ENCODE data around the gene MAN1C1. TPM values are rescaled to one million over a fixed set of nuclear protein-coding genes. Genes with fewer than 3 reads are reported as not detected.

Gene MAN1C1
- total RNA-seq, 6 experiments from 2014 or later, result 10.7 to 38.8 (median 21.0) TPM

DNA sequence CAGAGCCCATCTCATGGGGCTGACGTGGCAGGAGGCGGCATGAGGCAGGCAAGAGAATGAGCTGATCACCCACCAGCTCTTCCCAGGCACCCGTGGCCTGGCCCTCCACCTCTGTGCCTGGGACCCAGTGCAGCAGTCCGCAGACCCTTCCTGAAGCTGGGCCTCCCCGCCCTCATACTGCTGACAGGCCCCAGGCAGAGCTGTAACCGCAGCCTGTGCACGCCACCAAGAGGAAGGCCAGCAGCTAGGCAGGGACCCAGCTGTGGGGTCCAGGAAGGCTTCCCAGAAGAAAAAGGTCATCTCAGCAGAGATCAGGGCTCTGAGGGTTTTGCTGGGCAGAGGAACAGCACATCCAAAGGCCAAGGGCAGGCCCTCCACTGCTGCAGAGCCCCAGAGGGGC lies 193.3 kb downstream of the MAN1C1 start:
- Histone ChIP-seq H3K9me3 (no peaks in the 10 kb centered on the region), H3K27me3 (no peaks in the 10 kb centered on the region), H3K4me3 (no peak overlapping the region), H3K4me1 (no peaks in the 10 kb centered on the region), H3K36me3 (peaks cover 0 to 7% (median 0%) of the 10 kb centered on the region in 4 donors), H3K27ac (no peak overlapping the region)
- whole genome bisulfite sequencing (ENCODE audit: insufficient coverage, low coverage, low lambda C conversion rate, missing lambda C conversion rate), result 100% methylated on average over 3 of the region's 7 CpGs
- intact Hi-C loops (cut with DNase I), result loop anchor here in 1 of 2 donors (10.0 kb wide), 1 partner anchor 275 kb away; no protein-coding TSS in a partner anchor
- TF ChIP-seq POLR2A (IDR thresholded peaks at IDR 0.05) (no peak), CTCF (IDR thresholded peaks at IDR 0.05) (no peak)
- ATAC-seq (no peak), DNase-seq (no peak)

DNA sequence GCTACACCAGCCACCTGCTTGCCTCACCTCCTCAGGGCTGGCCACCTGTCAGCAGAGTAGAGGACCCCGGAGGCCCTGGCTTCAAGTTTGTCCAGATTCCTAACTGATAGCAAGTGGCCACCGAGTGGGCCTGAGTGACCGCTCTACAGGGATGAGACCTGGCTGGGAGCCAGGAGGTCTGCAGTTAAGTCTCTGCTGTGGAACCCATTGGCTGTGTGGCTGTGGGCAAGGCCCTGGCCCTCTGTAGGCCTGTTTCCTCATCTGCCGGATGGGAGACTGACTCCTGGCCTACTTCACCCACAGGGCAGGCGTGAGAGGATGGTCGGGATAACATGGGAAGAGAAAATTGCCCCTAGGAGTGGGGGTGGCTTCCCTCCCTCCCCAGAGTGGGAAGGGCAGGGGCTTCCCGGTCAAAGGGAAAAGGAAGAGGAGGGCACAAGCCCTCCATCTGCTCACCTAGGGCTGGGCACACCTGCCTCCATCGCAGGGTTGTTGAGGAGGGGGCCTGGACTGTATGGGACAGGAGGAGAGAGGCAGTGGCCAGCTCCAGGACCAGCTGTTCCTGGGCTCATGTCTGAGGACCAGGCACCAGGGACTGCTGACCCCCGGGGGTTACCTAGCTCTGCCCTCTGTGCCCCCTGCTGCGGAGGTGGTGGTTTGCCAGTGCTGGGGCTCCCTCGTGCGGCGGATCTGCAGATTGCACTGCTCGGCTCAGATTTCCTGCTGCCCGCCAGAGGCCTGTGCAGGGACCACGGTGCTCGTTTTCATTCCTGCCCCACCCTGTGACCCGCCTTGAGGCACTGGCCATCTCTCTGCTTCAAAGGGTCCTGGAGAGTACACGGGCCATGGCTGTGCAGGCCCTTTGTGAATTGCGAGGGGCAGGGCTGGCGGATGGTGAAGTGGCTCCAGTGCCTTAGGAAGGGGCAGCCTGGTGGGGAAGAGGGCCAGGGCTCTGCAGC lies 194.0 kb downstream of the MAN1C1 start:
- ATAC-seq (peak; percentile 69 to 83 (median 78)), DNase-seq (peak; percentile 71 to 74 (median 74))
- H3K4me1 ChIP-seq, result no peaks in the 10 kb centered on the region
- H3K9me3 ChIP-seq, result no peaks in the 10 kb centered on the region
- WGBS (ENCODE audit: insufficient coverage, low coverage, low lambda C conversion rate, missing lambda C conversion rate), result 37% methylated on average over 8 of the region's 21 CpGs
- no peak overlapping the region for H3K27ac ChIP-seq
- H3K27me3 ChIP-seq, result no peaks in the 10 kb centered on the region
- peaks cover 0 to 7% (median 0%) of the 10 kb centered on the region in 4 donors for H3K36me3 ChIP-seq
- TF ChIP-seq CTCF (IDR thresholded peaks at IDR 0.05) (peak; percentile 85 to 93 (median 92)), POLR2A (IDR thresholded peaks at IDR 0.05) (no peak)
- no peak overlapping the region for H3K4me3 ChIP-seq
- intact Hi-C loops (cut with DNase I), result loop anchor here in 1 of 2 donors (10.0 kb wide), 1 partner anchor 276 kb away; no protein-coding TSS in a partner anchor

DNA sequence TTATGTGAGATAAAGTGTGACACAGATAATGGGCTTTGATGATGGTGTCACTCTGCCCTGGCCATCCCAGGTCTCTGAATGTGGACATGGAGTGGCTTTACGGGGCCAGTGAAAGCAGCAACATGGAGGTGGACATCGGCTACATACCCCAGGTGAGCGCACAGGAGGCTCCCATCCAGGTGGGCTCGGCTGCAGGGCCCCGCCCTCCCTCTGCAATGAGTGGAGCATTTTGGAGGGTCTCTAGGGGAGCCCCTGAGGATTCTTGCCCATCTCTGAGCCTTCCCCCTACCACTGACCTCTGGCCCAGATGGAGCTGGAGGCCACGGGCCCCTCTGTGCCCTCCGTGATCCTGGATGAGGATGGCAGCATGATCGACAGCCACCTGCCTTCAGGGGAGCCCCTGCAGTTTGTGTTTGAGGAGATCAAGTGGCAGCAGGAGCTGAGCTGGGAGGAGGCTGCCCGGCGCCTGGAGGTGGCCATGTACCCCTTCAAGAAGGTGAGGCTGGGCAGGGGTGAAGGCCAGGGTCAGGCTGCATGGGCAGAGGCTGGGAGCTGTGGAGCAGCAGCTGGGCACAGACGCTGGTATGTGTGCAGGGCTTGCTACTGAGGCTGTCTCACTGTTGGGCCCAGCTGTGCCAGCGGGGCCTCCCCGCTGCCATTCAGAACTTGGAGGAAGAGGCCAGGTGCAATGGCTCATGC lies 194.9 kb downstream of the MAN1C1 start:
- peaks cover 0 to 7% (median 0%) of the 10 kb centered on the region in 4 donors for H3K36me3 ChIP-seq
- no peak overlapping the region for H3K4me3 ChIP-seq

More for the DNA sequence above, 194.9 kb downstream of the MAN1C1 start:
- Histone ChIP-seq H3K9me3 (no peaks in the 10 kb centered on the region), H3K4me1 (no peaks in the 10 kb centered on the region), H3K27ac (no peak overlapping the region), H3K27me3 (no peaks in the 10 kb centered on the region)
- intact Hi-C loops (cut with DNase I), result loop anchor here in 1 of 2 donors (10.0 kb wide), 1 partner anchor 277 kb away; no protein-coding TSS in a partner anchor
- no CpG with 5 or more reads among the region's 13 CpGs for WGBS (ENCODE audit: insufficient coverage, low coverage, low lambda C conversion rate, missing lambda C conversion rate)
- no peak for ATAC-seq
- TF ChIP-seq POLR2A (IDR thresholded peaks at IDR 0.05) (no peak), CTCF (IDR thresholded peaks at IDR 0.05) (no peak)
- peak in 1 of 3 donors; percentile 48 for DNase-seq
